Measurements from ENCODE around the gene ADCY7. TPM values are rescaled to one million over a fixed set of nuclear protein-coding genes. Genes with fewer than 3 reads are reported as not detected.
"Not testable (repeated sequence)": the region's sequence is repeated elsewhere in the genome, so short reads cannot be mapped to it uniquely, and the experiment has no call there.

The ADCY7 gene
- polyA plus RNA-seq, 12 donors: 4.8 to 17.4 (median 7.0) TPM; not detected in 1

- DNase-seq: no peak
These were observed 68.0 kb downstream of the ADCY7 start for GRCh38 chr16:50334106-50334975.

- no peak for DNase-seq
These were observed 69.0 kb downstream of the ADCY7 start for GRCh38 chr16:50335196-50335958.

- no peak for DNase-seq
These were observed 70.5 kb downstream of the ADCY7 start for GRCh38 chr16:50336884-50337283.

DNA sequence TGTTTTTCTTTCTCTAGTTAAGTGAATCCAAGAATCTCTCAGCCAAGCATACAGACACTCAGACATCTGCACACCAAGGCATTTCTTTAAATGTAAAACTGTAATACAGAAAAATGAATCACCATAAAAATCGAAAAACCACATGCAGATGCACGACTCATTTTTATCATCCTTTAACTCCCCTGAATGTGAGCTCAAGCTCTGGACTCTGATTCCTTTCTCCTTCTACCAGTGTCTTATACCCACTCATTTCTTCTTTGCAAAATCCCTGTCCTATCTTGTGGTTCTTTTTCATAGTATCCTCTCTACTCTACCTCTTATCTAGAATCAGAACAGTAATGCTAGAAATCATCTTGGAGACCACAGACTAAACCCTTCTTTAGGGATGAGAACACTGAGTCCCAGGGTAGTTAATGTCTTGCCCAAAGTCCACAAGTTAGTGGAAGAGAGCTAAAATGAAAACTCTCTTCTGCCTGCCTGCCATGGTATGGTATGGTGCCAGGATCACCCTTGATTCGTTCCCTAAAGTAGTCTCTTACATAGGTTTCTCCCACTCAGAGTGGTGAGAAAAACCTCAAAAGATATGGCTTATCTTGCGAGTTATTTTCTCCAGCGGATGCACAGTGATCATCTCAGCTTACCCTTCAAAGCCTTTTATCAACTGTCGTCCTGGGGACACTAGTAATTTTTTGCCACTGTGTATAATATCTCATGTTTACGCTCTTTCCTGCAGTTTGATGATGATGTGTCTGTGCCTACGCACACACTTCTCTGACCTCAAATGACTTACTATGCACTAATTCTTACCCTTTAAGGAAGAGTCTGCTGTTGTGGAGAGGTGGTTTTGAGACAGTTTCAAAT lies 72.2 kb downstream of the ADCY7 start:
- DNase-seq: no peak

DNA sequence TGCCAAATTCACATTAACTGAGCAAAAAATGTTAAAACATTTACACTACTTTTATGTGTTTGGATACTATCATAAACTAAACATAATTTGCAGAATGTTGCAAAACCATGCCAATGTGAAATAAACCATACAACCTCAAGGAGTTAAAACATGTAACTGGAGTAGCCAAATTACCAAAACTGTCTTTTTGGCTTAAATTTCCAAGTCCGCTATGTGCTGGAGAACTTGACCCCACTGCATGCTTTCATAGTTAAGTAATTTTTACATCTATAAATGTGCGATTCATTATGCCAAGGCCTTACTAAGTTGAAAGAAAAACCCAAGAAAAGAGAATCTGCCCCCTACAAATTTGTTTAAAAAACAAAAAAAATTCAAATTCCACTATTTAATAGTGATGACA lies 74.2 kb downstream of the ADCY7 start:
- no peak for DNase-seq

- DNase-seq: not testable (repeated sequence)
These were observed 77.2 kb downstream of the ADCY7 start for GRCh38 chr16:50343566-50343965.

DNA sequence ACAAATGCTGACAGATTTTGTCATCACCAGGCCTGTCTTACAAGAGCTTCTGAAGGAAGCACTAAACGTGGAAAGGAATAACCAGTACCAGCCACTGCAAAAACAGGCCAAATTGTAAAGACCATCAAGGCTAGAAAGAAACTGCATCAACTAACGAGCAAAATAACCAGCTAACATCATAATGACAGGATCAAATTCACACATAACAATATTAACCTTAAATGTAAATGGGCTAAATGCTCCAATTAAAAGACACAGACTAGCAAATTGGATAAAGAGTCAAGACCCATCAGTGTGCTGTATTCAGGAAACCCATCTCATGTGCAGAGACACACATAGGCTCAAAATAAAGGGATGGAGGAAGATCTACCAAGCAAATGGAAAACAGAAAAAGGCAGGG lies 78.9 kb downstream of the ADCY7 start:
- DNase-seq: not testable (repeated sequence)

DNA sequence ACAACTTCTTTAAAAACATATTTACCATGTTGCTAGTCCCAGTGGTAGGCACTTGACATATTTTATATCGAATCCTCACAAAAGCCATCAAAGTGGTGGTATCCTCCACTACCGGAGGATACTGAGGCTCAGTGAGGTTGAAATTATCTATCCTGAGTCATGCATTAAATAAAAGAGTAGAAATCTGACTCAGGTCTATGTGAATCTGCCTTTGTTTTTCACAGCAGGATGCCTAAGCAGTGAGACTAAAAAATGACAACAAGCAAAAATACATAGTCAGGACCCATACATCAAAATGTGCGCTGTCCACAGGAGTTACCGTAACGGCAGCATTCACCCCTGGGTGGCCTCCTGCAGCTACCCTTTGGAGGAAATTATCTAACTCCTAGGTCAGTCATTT lies 84.8 kb downstream of the ADCY7 start:
- no peak for DNase-seq

DNA sequence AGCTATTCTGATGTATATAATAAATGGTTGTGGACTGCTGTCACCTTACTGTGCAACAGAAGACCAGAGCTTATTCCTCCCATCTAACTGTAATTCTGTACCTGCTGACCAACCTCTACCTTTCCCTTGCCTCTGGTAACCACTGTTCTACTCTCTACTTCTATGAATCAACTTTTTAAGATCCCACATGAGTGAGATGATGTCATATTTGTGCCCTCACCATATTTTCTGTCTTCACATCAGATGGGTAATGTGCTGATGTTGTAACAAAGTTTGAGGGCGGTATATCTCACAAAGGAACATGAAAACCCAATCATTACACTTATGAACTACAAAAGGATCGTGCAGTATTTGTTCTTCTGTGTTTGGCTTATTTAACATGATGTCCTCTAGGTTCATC lies 85.6 kb downstream of the ADCY7 start:
- no peak for DNase-seq

GRCh38 chr16:50354082-50354481 lies 87.7 kb downstream of the ADCY7 start:
- DNase-seq: no peak

- no peak for DNase-seq
These were observed 88.5 kb downstream of the ADCY7 start for GRCh38 chr16:50354629-50355456.

GRCh38 chr16:50359626-50360025 lies 93.3 kb downstream of the ADCY7 start:
- DNase-seq: no peak

DNA sequence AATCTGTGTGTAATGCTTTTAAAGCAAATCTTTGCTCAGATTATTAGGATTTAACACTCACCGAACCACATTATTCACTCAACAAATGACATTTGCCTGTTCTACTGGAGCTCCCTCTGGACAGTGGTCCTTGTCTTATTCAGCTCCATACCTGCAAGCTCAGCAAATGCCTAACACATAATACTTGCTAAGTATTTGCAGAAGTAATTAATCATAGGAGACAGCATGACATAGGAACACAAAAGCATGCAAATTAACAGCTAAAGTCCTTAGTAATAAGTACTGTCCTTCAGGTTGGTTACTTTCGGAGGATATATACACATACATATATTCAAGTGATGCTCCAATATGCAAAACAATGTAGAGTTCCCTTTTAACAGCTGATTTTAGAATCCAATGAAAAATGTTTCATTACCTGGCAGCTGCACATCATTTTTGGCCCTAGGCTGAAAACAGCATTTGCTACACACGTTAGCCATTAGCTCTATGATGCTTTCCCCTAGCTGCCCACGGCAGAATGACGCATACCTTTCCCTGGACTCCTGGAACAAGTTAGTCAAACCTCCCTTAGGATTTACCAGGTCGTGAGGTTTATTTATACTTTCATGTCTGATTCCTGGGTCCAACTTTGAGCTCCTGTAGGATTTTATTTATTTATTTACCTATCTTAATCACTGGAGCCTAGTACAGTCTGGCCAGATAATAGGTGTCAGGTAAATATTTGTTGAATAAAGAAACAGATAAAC lies 93.9 kb downstream of the ADCY7 start:
- DNase-seq: no peak

DNA sequence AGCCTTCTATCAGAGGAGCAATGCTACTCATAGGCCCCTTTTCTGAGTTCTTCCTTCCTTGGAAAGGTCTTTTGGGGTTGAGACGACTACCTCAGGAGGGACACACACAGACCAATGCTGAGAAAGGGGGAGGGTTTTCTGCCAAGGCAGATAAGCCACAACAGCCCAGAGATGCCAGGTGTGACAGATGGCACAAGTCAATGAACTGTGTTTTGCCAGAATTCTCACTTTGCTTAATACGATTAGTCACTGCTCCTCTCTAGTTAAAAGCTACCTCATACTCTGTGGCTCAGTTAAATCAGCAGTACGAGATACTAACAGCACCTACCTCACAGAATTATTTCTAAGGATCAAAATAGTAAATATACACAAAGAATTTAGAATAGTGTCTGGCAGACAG lies 94.4 kb downstream of the ADCY7 start:
- no peak for DNase-seq

GRCh38 chr16:50363656-50364055 lies 97.3 kb downstream of the ADCY7 start:
- no peak for DNase-seq

DNA sequence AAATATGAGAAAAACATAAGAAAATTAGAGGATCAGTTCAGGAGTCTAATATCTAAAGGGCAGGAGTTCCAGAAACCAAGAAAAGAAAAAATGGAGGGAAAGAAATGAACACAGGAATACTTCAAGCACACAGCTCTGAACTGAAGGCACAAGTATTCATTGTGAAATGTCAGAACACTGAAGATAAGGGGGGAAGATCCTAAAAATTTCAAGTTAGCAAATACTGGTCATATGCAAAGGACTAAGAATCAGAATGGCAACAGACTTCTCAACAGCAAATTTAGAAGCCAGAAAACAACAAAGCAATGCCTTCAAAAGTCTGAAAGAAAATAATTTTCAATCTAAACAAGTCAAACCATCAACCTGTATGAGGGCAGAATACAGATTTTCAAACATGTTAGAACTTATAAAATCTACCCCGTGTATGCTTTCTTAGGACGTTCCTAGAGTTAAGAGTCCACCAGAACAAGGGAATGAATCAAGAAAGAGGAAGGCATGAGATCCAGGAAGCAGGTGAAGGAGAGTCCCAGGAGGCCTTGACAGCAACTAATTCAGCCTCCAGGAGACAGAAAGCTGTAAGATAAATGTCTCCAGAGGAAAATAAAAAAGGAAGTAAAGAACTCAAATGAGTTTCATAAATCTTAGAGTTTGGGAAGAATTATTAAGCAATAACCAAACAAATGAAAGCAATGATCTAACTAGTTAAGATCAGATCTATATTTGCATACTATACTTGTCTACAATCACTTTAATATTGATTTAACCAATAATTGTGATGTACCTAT lies 99.6 kb downstream of the ADCY7 start:
- DNase-seq: no peak

Data from muscle of arm (tissue), 12 donors.